ENCODE results near the gene SSC4D.
"Not testable (repeated sequence)": the region's sequence is repeated elsewhere in the genome, so short reads cannot be mapped to it uniquely, and the experiment has no call there.

The SSC4D gene

GRCh38 chr7:76381814-76382213 lies 27.7 kb downstream of the SSC4D start:
- no peak for DNase-seq

- DNase-seq: no peak
Measured at GRCh38 chr7:76380623-76380966, 28.9 kb downstream of the SSC4D start.

GRCh38 chr7:76377186-76377918 lies 32.1 kb downstream of the SSC4D start:
- DNase-seq: no peak

GRCh38 chr7:76375251-76375650 lies 34.2 kb downstream of the SSC4D start:
- DNase-seq: no peak

GRCh38 chr7:76372984-76373833 lies 36.3 kb downstream of the SSC4D start:
- no peak for DNase-seq

DNA sequence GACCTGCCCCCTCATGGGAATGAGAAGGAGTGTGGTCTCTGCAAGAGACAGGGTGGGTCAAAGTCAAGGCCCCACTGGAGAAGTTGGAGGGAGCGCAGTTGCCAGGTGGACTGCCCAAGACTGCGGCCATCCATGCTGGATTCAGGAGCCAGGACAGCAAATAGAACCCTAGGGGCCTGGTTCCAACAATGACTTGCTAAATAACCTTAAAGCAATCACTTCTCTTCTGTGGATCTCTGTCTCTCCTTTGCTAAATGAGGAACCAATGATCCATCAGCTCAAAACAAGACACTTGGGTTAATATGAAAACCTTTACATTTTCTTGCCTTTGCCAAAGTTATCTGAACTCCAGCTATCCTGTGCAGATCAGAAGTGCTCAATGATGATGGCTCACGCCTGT lies 38.1 kb downstream of the SSC4D start:
- no peak for DNase-seq

DNA sequence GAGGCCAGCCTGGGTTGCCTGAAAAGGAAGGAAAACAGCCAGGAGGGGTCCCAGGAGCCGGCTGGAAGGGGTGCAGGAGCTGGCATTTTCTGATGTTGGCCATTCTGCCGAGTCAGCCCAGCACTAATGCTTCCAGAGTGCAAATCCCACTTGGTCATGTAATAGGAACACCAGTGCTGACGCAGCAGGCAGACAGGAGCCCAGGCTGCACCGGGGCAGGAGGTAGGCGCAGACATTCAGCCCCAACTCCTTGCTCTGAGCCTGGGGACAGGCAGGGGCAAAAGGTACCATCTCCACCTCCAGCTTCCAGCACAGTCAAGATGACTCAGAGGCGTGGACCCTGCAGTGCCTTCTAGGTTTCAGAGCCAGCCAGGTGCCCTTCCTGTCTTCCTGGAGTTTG lies 40.5 kb downstream of the SSC4D start:
- DNase-seq: no peak

DNA sequence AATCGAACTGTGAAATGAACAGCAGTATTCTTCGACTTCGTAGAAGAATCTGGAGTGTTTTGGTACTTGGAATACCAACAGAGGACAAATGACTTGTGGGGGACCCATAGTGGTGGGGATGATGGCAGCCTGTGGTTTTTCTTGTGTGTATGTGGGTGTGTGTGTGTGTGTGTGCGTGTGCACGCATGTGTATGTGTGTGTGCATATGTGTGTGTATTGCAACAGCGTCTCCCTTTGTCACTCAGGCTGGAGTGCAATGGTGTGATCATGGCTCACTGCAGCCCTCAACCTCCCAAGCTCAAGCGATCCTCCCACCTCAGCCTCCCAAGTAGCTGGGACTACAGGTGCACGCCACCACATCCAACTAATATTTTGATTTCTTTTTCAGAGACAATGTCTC lies 41.3 kb downstream of the SSC4D start:
- DNase-seq: no peak

- DNase-seq: no peak
Measured at GRCh38 chr7:76364198-76364584, 45.3 kb downstream of the SSC4D start.

DNA sequence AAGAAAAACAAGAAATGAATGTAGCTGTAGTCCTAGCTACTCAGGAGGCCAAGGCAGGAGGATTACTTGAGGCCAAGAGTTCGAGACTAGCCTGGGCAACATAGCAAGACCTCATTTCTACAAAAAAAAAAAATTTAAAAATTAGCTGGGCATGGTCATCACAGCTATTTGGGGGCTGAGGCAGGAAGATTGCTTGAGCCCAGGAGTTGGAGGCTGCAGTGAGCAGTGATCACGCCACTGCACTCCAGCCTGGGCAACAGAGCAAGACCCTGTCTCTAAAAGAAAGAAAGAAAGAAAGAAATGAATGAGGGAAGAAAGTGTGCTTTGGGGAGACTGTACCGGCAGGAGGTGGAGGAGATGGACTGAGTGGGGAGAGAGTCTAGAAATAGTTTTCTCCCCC lies 45.7 kb downstream of the SSC4D start:
- not testable (repeated sequence) for DNase-seq

- no peak for DNase-seq
Measured at GRCh38 chr7:76359978-76360638, 49.4 kb downstream of the SSC4D start.

DNA sequence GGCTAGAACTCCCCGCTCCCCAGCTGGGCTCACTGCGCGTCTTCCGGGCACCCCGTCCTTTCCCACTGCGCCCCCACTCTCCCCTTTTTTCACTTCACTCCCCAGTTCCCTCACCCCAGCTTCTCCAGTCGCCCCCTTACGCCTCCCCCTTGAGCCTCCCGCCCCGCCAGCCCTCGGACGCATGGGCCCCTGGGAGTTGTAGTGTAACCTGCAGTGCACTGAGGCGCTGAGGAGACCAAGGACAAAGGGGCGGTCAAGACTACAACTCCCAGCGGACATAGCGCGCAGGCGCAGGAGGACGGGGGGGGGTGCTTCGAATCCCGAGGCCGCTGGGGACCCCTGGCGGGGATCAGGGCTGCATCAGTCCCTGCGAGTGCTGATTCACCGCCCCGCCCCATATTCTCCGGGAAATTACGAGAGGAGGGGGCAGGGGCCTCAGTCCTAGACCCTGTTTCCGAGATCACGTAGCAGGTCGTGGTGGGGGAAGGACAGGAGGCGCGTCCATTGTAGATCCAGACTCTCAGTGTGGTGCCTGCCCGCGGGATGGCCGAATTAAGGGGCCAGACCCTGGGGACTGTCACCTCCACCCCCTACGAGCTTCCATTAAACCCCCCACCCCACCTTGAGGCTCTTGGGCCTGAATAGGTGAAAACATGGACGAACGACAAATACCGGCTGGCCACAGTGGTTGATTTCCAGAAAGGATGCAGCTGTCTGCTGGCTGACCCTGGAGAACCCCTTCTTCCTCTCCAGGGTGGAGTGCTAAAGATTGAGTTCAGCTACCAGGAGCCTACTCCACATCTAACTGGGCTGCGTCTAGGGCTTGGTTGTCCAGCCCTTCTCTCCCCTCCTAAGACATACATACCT lies 50.2 kb downstream of the SSC4D start:
- DNase-seq: peak; percentile 98

GRCh38 chr7:76358481-76359110 lies 50.9 kb downstream of the SSC4D start, which contains the start of gene YWHAG:
Gene YWHAG, minus strand, starts transcription at chr7:76358991. Its CDS starts 183 bp downstream, at chr7:76358808.
- peak; percentile 87 for DNase-seq

GRCh38 chr7:76358011-76358480 lies 51.5 kb downstream of the SSC4D start:
- peak; percentile 56 for DNase-seq

GRCh38 chr7:76357475-76358010 lies 52.0 kb downstream of the SSC4D start:
- no peak for DNase-seq

DNA sequence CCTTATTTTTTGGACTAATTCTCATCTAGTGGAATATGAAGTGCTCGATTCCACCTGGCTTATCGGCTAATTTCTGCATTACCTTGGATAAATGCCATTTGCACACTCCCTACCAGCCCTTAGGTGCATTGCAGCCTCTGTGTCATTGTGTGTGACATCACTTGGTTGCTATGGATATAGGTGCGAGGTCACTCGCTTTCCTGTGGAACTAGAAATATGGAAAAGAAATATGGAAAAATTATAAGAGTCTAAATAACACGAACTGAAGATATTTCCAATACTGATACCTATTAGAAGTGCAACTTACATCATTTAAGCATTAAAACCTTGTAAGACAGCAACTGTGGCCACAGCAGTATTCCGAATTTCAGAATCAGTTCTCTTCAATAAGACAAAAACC lies 52.7 kb downstream of the SSC4D start:
- no peak for DNase-seq

DNA sequence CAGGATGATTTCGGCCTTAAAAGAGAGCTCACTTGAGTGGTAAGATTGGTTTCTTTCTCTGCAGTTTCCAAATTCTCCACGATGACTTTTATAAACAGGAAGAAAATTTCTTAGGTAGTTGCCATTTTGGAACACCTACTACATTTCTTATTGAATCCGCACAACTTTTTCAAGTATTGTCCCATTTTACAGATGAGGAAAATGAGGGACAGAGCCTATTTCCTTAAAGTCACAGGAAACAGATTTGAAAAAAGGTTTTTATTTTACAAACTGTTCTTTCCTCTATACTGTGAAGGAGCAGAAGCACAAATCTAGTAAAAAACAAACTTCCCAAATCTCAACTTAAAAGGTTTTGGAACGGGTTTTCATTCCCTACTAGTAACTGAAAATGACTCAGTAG lies 53.4 kb downstream of the SSC4D start:
- no peak for DNase-seq

- no peak for DNase-seq
Measured at GRCh38 chr7:76354981-76355730, 54.3 kb downstream of the SSC4D start.

DNA sequence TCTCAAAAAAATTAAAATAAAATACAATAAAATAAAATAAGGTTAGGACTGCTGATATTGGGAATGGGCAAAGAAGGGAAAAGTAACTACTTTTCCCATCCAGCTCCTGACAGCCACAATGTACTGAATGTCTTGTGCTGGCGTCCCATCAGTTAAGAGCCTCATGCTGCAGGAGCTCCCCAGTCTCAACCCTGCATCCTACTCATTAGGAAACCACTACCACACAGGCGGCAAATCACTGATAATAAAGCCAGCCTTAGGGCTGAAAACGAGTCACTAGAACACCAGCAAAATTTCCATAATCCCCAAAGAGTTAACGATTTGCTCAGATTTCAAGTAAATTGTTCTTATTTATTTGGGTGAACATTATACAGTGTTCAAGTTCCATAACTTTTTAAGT lies 55.0 kb downstream of the SSC4D start:
- no peak for DNase-seq

DNA sequence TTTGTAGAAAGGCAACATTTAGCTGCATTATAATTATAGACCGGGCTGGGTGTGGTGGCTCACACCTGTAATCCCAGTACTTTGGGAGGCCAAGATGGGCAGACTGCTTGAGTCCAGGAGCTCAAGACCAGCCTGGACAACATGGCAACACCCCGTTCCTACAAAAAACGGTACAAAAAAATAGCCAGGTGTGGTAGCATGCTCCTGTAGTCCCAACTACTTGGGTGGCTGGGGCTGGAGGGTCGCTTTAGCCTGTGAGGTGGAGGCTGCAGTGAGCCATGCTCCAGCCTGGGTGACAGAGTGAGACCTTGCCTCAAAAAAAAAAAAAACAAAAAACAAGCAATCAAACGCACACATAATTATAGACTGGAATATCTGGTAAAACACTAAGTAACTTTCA lies 55.8 kb downstream of the SSC4D start:
- DNase-seq: no peak

DNA sequence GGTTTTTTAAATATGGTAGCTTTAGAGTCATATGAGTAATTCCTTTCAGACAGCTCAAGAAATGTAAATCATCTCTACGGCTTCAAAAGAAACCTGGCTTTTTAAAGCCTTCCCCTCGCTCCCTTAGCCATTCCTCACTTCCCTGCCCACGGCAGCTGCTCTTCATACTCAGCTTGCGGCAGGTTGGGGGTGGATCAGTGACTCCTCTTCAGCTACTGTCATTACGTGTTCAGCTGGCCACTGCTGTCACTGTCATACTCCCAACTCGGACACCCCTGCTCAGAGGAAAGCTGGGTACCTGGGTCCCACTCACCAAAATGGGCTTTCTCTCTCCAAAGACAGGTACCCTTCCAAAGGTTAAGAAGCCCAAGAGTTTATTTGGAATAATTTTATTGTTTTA lies 57.3 kb downstream of the SSC4D start:
- no peak for DNase-seq
